Astrocyte of the spinal cord (primary cell): ENCODE results near the gene ACSF2.

Experiments used
- DNase-seq: peaks from one replicate; pipeline ENCODE4 v3.0.0; 2011; ENCODE audit warnings: low read depth, low spot score
- H3K4me3 ChIP-seq: 2 replicates; pipeline ENCODE4 v1.5.1; 2011; ENCODE audit warnings: low read depth, mild to moderate bottlenecking, low read length, moderate library complexity
- in situ Hi-C: cut with HindIII; loops from 2 replicates; pipeline ENCODE4 v1.10.0; 2017; ENCODE audit warnings: low sequenced_read_pairs
- TF ChIP-seq, protein P1 (sequence below): IDR thresholded peaks from 2 replicates; pipeline ENCODE4 v1.5.1; 2012; ENCODE audit warnings: low read depth, mild to moderate bottlenecking, low read length, inconsistent platforms

The ACSF2 gene

DNA sequence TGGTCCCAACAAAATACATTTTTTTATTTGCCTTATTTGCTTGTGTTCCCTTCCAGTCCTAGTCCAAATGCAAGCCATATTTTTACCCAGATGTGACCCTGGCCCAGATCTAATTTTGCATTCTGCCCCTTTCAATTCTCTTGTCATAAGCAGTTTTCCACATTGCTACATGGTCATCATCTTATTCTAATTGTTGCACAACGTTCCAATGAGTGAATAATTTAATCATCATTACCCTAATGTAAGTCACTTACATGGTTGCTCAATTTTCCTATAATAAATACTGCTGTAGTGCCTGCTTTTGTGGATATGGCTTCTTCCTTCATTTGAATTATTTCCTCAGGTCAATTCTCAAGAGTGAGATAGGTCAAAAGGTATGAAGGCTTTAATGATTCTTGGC lies 65.5 kb downstream of the ACSF2 start:
- TF ChIP-seq, protein P1, sequence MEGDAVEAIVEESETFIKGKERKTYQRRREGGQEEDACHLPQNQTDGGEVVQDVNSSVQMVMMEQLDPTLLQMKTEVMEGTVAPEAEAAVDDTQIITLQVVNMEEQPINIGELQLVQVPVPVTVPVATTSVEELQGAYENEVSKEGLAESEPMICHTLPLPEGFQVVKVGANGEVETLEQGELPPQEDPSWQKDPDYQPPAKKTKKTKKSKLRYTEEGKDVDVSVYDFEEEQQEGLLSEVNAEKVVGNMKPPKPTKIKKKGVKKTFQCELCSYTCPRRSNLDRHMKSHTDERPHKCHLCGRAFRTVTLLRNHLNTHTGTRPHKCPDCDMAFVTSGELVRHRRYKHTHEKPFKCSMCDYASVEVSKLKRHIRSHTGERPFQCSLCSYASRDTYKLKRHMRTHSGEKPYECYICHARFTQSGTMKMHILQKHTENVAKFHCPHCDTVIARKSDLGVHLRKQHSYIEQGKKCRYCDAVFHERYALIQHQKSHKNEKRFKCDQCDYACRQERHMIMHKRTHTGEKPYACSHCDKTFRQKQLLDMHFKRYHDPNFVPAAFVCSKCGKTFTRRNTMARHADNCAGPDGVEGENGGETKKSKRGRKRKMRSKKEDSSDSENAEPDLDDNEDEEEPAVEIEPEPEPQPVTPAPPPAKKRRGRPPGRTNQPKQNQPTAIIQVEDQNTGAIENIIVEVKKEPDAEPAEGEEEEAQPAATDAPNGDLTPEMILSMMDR: no peak
- H3K4me3 ChIP-seq: no peak overlapping the region
- no peak for DNase-seq
- in situ Hi-C loops: no loop called here

DNA sequence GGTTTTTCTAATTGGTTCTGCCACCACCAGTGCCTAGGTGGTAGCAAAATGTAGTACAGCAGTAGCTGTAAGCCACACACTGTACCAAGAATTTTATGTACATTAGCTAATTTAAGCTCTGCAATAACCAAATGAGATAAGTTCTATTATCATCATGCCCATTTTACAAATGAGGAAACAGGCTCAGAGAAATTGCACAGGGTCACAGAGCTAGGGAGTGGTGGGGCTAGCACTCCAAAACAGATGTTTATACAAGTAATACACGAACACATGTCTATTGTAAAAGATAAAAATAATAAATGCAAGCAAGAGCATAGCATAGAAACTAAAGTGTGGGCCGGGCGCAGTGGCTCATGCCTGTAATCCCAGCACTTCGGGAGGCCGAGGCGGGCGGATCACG lies 66.2 kb downstream of the ACSF2 start:
- no peak for DNase-seq
- H3K4me3 ChIP-seq: no peak overlapping the region
- in situ Hi-C loops: no loop called here
- TF ChIP-seq, protein P1: no peak

DNA sequence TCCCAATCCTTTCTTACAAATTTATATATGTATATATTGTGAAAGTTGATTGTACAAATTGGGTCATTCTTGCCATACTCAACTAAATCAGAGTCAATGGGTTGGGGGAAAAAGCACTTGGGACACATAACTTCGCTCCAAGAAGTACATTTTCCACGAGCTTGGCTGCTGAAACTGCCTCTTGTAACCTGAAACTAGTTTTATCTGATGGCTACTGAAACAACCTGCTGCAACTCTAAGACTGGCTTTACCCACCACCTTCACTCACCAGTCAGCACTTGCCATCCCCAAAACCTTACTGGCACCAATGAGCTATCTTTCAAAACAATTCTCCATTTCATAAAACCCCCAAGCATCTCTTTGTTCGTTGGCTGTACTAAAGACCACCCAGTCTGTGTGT lies 67.7 kb downstream of the ACSF2 start:
- DNase-seq: no peak
- TF ChIP-seq, protein P1: no peak
- no peak overlapping the region for H3K4me3 ChIP-seq
- in situ Hi-C loops: no loop called here

DNA sequence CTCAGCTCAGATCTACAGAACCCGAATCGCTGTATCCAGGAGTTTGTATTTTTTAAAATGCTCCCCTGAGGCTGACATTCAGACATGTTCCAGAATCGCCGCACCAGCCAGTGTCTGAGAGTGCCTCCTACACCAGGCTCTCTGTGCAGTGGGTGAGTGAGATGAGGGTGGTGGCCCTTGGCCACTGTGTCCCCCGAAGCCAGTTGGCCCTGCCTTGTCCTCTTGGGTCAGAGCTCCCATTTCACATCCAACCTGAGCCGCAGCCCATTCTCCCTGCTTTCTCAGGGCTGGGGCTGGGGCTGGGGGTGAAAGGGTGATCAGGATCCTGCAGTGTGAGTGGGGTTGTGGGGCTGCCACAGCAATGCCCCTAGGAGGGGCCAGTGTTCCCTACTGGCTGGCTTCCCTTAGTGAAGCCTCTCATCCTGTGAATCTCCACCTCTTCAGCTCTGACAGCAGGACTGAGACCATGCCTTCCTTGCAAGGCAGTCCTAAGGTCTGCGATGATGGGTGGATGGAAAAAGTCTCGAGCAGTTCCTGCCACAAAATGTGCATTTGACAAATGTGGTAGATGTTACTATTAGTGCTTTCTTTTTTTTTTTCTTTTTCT lies 69.3 kb downstream of the ACSF2 start:
- in situ Hi-C loops: no loop called here
- no peak overlapping the region for H3K4me3 ChIP-seq
- TF ChIP-seq, protein P1: no peak
- DNase-seq: no peak

DNA sequence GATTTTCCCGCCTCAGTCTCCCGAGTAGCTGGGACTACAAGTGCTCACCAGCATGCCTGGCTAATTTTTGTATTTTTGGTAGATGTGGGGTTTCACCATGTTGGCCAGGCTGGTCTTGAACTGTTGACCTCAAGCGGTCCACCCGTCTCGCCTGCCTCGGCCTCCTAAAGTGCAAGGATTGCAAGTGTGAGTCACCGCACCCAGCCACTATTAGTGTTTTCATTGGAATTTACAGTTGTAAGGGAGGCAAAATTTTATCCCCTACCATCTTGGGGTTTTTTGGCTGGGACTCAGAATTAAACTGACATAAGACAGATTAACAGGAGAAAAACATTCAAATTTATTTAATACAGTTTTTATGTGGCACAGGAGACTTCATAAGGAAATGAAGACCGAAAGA lies 69.9 kb downstream of the ACSF2 start:
- TF ChIP-seq, protein P1: no peak
- no peak overlapping the region for H3K4me3 ChIP-seq
- no peak for DNase-seq
- in situ Hi-C loops: no loop called here

DNA sequence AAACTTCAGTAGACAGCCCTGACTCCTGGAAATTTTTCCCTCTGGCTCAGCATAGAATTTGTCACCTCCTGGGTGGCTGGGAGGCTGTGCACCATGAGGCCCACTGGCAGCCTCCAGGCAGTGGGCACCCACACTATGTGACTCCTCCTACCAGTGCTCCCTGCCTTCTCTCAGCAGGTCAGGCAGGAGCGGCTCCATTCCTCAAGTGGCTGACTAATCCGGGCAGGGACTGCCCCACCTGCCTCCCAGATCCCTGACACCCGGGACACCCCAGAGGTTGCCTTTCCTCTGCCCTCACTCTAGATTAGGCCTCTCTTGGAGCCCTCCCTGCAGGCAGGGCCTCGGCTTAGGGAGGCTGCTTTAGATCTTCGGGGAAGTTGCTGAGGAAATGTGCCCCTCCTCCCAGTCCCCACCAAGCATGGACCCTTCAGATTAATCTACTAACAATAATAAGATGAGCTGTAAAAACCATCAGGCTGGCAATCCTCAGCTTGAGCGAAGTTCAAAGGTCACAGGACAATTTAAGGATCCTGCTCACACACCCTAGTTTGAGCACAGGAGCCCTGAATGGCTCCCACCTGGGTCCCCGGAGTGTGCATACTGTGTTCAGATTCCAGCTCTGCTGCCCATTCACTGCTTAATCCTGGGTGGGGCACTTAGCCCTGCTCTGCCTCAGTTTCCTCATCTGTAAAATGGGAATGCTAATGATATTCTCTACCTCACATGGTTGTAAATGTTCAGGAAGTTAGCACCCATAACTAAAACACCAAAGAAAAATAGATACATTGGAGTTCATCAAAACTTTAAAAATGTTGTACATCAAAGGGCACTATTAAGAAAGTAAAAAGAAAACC lies 72.2 kb downstream of the ACSF2 start:
- DNase-seq: no peak
- in situ Hi-C loops: no loop called here
- no peak overlapping the region for H3K4me3 ChIP-seq
- TF ChIP-seq, protein P1: no peak
